ENCODE measurements around the gene CEACAM18. TPM values are rescaled to one million over a fixed set of nuclear protein-coding genes. Genes with fewer than 3 reads are reported as not detected.
"Not testable (repeated sequence)": the region's sequence is repeated elsewhere in the genome, so short reads cannot be mapped to it uniquely, and the experiment has no call there.

Gene CEACAM18
- total and polyA plus RNA-seq, 11 donors, result not detected

- H3K27me3 ChIP-seq, result peaks cover 0 to 63% (median 16%) of the 10 kb centered on the region in 9 donors
- H3K36me3 ChIP-seq, result no peaks in the 10 kb centered on the region
- intact Hi-C loops (cut with DNase I), result no loop called here
- no peak for DNase-seq
- H3K9me3 ChIP-seq, result no peaks in the 10 kb centered on the region
- ATAC-seq, result peak in 2 of 4 donors; percentile 20 to 22
- peak overlapping the region in 1 of 12 donors; percentile 37 for H3K4me3 ChIP-seq
- TF ChIP-seq POLR2A (IDR thresholded peaks at IDR 0.05), result no peak
- TF ChIP-seq, protein P1, sequence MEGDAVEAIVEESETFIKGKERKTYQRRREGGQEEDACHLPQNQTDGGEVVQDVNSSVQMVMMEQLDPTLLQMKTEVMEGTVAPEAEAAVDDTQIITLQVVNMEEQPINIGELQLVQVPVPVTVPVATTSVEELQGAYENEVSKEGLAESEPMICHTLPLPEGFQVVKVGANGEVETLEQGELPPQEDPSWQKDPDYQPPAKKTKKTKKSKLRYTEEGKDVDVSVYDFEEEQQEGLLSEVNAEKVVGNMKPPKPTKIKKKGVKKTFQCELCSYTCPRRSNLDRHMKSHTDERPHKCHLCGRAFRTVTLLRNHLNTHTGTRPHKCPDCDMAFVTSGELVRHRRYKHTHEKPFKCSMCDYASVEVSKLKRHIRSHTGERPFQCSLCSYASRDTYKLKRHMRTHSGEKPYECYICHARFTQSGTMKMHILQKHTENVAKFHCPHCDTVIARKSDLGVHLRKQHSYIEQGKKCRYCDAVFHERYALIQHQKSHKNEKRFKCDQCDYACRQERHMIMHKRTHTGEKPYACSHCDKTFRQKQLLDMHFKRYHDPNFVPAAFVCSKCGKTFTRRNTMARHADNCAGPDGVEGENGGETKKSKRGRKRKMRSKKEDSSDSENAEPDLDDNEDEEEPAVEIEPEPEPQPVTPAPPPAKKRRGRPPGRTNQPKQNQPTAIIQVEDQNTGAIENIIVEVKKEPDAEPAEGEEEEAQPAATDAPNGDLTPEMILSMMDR (IDR thresholded peaks at IDR 0.05), result no peak
- 60 to 69% (median 66%) methylated on average over 24 to 31 of the region's 31 CpGs for WGBS, 4 donors
- peaks cover 0 to 21% (median 0%) of the 10 kb centered on the region in 12 donors for H3K4me1 ChIP-seq
- peak overlapping the region in 1 of 12 donors; percentile 28 for H3K27ac ChIP-seq
Observed at GRCh38 chr19:51441410-51442390, 36.6 kb upstream of the CEACAM18 start.

- peaks cover 0 to 19% (median 3%) of the 10 kb centered on the region in 9 donors for H3K27me3 ChIP-seq
- H3K9me3 ChIP-seq; H3K4me1 ChIP-seq; DNase-seq; intact Hi-C loops (cut with DNase I); H3K4me3 ChIP-seq; ATAC-seq; H3K36me3 ChIP-seq; H3K27ac ChIP-seq: not testable (repeated sequence)
- 68 to 85% (median 80%) methylated on average over 3 of the region's 3 CpGs for WGBS, 4 donors
Observed at GRCh38 chr19:51447510-51447909, 30.8 kb upstream of the CEACAM18 start.

GRCh38 chr19:51448011-51448410, 30.3 kb upstream of the CEACAM18 start:
- 63 to 78% (median 72%) methylated on average over 7 of the region's 7 CpGs for WGBS, 4 donors
- intact Hi-C loops (cut with DNase I), result no loop called here
- no peaks in the 10 kb centered on the region for H3K9me3 ChIP-seq
- H3K27ac ChIP-seq, result no peak overlapping the region
- H3K4me3 ChIP-seq, result no peak overlapping the region
- no peaks in the 10 kb centered on the region for H3K4me1 ChIP-seq
- H3K27me3 ChIP-seq, result peaks cover 0 to 14% (median 0%) of the 10 kb centered on the region in 9 donors
- ATAC-seq (no peak), DNase-seq (no peak)
- no peaks in the 10 kb centered on the region for H3K36me3 ChIP-seq
- TF ChIP-seq, protein P1 (IDR thresholded peaks at IDR 0.05), result no peak
- no peak for TF ChIP-seq POLR2A (IDR thresholded peaks at IDR 0.05)

DNA sequence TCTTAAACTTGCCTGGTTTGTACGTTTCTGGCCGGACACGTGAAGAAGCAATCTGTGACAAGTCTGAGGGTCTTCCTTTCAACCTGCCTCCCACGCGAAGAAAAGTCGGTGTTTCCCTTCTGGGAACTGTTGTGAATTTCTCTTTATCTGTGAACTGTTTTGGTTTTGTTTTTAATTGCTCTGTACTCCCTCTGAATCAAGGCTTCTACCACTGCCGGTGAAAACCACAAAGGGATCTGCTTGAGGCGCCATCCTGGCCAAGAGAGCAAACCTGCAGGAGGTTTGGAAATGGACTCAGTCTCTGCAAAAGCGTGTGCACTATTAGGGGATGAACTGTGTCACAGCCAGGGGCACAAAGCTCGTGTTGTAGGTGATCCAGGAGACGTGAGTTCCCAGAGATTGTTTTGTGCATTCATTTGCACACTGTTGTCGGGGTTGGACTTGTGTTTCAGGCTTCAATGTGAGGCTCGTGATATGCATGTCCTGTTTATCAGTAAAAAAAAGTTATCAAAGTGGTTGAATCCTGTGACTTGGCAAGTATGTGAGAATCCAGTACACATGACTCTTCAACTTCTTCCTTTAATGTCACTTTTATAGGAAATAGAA, 29.8 kb upstream of the CEACAM18 start:
- Histone ChIP-seq H3K4me1 (no peaks in the 10 kb centered on the region), H3K4me3 (no peak overlapping the region), H3K27me3 (peaks cover 0 to 9% (median 0%) of the 10 kb centered on the region in 9 donors), H3K9me3 (no peaks in the 10 kb centered on the region), H3K36me3 (no peaks in the 10 kb centered on the region), H3K27ac (no peak overlapping the region)
- WGBS, 4 donors, result 60 to 68% (median 63%) methylated on average over 13 of the region's 13 CpGs
- TF ChIP-seq POLR2A (IDR thresholded peaks at IDR 0.05), result no peak
- TF ChIP-seq, protein P1 (IDR thresholded peaks at IDR 0.05), result no peak
- DNase-seq (no peak), ATAC-seq (no peak)
- intact Hi-C loops (cut with DNase I), result no loop called here
